Spleen (tissue), 11 donors: Measurements from ENCODE around the gene BACE2. TPM values are rescaled to one million over a fixed set of nuclear protein-coding genes. Genes with fewer than 3 reads are reported as not detected.

Experiments
- DNase-seq: peaks from one replicate; pipeline ENCODE4 v3.0.0-alpha.2; 2020
- H3K27ac ChIP-seq, 8 donors: fragments of 200-600 bp; sonication (generic) in 7 of 8; 1 replicate in 4 of 8; 2 replicates in 4 of 8; pipeline versions ENCODE4 v1.5.0 to v1.8.0; 2016 to 2021; ENCODE audit warnings: inconsistent platforms in 4 of 8, mild to moderate bottlenecking in 4 of 8, moderate library complexity in 1 of 8
- H3K27me3 ChIP-seq, 7 donors: fragments of 200-600 bp; sonication (generic) in 6 of 7; replicated peaks in 1 of 7; 1 replicate in 4 of 7; 2 replicates in 3 of 7; pipeline versions ENCODE4 v1.5.0 to v1.8.0; 2016 to 2021; ENCODE audit warnings: inconsistent platforms in 3 of 7, mild to moderate bottlenecking in 1 of 7
- H3K36me3 ChIP-seq, 6 donors: fragments of 200-600 bp; sonication (generic) in 5 of 6; 1 replicate in 4 of 6; 2 replicates in 2 of 6; pipeline versions ENCODE4 v1.5.0 to v1.8.0; 2016 to 2021; ENCODE audit warnings: inconsistent platforms in 2 of 6
- H3K4me1 ChIP-seq, 6 donors: fragments of 200-600 bp; sonication (generic) in 5 of 6; 1 replicate in 3 of 6; 2 replicates in 3 of 6; pipeline versions ENCODE4 v1.5.0 to v1.8.0; 2016 to 2021; ENCODE audit warnings: inconsistent platforms in 3 of 6
- H3K4me3 ChIP-seq, 8 donors: fragments of 200-600 bp; sonication (generic) in 7 of 8; 1 replicate in 4 of 8; 2 replicates in 4 of 8; pipeline versions ENCODE4 v1.5.0 to v1.8.0; 2016 to 2021; ENCODE audit warnings: inconsistent platforms in 4 of 8, mild to moderate bottlenecking in 4 of 8, moderate library complexity in 2 of 8
- H3K9me3 ChIP-seq, 8 donors: fragments of 200-600 bp; sonication (generic) in 7 of 8; 1 replicate in 4 of 8; 2 replicates in 4 of 8; pipeline versions ENCODE4 v1.5.0 to v1.8.0; 2016 to 2021; ENCODE audit warnings: inconsistent platforms in 4 of 8
- POLR2A ChIP-seq, 3 donors: fragments of 450-650 bp; IDR thresholded peaks; one replicate each; pipeline ENCODE4 v1.5.1; 2017; ENCODE audit warnings: antibody characterized with exemption in 3 of 3, mild to moderate bottlenecking in 1 of 3
- POLR2AphosphoS5 ChIP-seq, 3 donors: sonication (generic); formaldehyde crosslinking; IDR thresholded peaks; one replicate each; pipeline ENCODE4 v1.5.1; 2017; ENCODE audit warnings: antibody characterized with exemption in 3 of 3
- WGBS, 5 donors: extraction: QIAGEN DNeasy Blood & Tissue Kit in 3 of 5; methylation state at CpG; one replicate each; pipeline versions ENCODE4 v1.1.5 to v1.1.7; 2013 to 2018; 5-methylcytosine and 5-hydroxymethylcytosine counted together
- intact Hi-C: fragments of 100-400 bp; cut with DNase I; formaldehyde crosslinking; loops from one replicate; pipeline ENCODE4 v1.15.0; 2023; ENCODE audit warnings: low total_unique reads
- polyA plus RNA-seq, 3 donors: library from polyadenylated mRNA; stranded (reverse); fragments of 200-250 nt; gene quantifications; one replicate each; pipeline ENCODE4 v1.2.1, GENCODE V29; 2013
- total RNA-seq, 7 donors: library from RNA; depleted of rRNA in 3 of 7; stranded (reverse); fragments of >200 nt in 3 of 7; fragmentation: NEBNext Ultra II Directional in 4 of 7; extraction: Animal tissue kit (Norgen Biotek cat#: 25700) in 4 of 7; gene quantifications; one replicate each; pipeline versions ENCODE4 v1.1.0 to v1.2.1, GENCODE V29; 2016 to 2021
- TF ChIP-seq, protein P1 (sequence below), 11 experiments: fragments of 200-600 bp in 7 of 11; fragments of 450-650 bp in 4 of 11; sonication (generic) in 4 of 11; IDR thresholded peaks in 8 of 11; conservative IDR thresholded peaks in 3 of 11; 1 replicate in 7 of 11; 2 replicates in 4 of 11; pipeline versions ENCODE4 v1.4.0 to v1.8.0; 2016 to 2021; ENCODE audit warnings: antibody characterized with exemption in 11 of 11, inconsistent platforms in 4 of 11, mild to moderate bottlenecking in 1 of 11
- donor health status: healthy with polysubstance abuse.
- donor health status: DM: no; HTN: no; CAD: no; lungs with moderate emphysema.
- donor health status: DM: no; HTN: no; CAD: no.
- donor health status: Bipolar disorder and iron deficiency.
- donor health status: healthy.
- donor health status: DM: no; HTN: no; CAD: no.
- donor health status: DM: yes; HTN: yes; CAD: no.

Gene BACE2
- total and polyA plus RNA-seq, 10 donors, result 19.4 to 54.7 (median 47.1) TPM

DNA sequence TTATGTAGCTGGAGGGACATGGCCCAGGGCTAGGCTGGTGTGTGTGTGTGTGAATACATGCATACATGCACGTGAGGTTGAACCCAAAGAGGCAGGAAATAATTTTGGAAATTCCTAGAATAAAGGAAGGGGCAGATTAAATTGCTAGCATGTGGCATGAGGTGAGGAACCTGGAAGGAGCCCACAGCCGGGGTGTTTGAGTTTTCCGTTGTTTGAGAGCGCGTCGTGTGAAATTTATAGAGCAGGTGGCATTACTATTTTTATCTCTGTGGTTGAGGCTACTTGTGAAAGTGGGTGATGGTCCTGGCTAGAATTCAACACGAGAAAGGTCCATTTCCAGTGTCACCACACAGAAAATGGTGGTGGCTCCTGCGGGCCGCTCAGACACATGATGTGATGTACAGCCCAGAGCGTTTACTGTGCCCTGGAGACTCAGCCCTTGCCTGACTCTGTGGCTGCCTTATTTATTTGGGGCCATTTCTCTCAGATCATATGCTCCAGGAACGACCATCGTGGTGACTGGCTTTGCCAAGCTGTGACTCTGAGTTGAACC lies 48.0 kb downstream of the BACE2 start:
- H3K27ac ChIP-seq, result no peak overlapping the region
- H3K9me3 ChIP-seq, result no peaks in the 10 kb centered on the region
- peaks cover 0 to 11% (median 0%) of the 10 kb centered on the region in 6 donors for H3K36me3 ChIP-seq
- TF ChIP-seq, protein P1, sequence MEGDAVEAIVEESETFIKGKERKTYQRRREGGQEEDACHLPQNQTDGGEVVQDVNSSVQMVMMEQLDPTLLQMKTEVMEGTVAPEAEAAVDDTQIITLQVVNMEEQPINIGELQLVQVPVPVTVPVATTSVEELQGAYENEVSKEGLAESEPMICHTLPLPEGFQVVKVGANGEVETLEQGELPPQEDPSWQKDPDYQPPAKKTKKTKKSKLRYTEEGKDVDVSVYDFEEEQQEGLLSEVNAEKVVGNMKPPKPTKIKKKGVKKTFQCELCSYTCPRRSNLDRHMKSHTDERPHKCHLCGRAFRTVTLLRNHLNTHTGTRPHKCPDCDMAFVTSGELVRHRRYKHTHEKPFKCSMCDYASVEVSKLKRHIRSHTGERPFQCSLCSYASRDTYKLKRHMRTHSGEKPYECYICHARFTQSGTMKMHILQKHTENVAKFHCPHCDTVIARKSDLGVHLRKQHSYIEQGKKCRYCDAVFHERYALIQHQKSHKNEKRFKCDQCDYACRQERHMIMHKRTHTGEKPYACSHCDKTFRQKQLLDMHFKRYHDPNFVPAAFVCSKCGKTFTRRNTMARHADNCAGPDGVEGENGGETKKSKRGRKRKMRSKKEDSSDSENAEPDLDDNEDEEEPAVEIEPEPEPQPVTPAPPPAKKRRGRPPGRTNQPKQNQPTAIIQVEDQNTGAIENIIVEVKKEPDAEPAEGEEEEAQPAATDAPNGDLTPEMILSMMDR (IDR thresholded peaks at IDR 0.05 in 8 of 11, conservative IDR thresholded peaks at IDR 0.05 in 3 of 11), result no peak
- TF ChIP-seq POLR2A (IDR thresholded peaks at IDR 0.05) (no peak), POLR2AphosphoS5 (IDR thresholded peaks at IDR 0.05) (no peak)
- H3K4me3 ChIP-seq, result no peak overlapping the region
- intact Hi-C loops, result no loop called here
- H3K4me1 ChIP-seq, result peaks cover 0 to 10% (median 4%) of the 10 kb centered on the region in 6 donors
- WGBS, 5 donors, result 33 to 59% (median 43%) methylated on average over 12 of the region's 12 CpGs
- no peak for DNase-seq
- no peaks in the 10 kb centered on the region for H3K27me3 ChIP-seq

DNA sequence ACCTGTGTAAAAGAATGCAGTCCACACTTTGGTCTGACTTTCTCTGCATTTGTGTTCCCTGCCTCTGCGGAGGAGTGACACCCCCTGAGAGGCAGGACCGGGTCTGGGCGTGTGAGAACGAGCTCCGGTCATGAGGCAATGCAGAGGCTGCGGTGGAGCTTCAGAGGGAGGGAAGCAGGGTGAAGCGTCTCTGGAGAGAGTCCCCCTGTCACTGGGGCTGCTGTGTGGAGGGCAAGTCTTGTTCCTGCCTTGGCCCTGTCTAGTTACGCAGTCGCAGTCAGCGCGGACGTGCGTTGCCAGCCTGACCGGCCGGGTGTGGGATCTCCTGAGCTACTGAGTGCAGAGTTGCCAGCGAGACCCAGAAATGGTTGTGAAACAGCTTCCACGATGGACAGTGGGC lies 48.5 kb downstream of the BACE2 start:
- no peak for DNase-seq
- WGBS, 5 donors, result 80 to 93% (median 88%) methylated on average over 17 of the region's 17 CpGs
- intact Hi-C loops, result no loop called here
- no peak overlapping the region for H3K27ac ChIP-seq
- no peak overlapping the region for H3K4me3 ChIP-seq
- no peaks in the 10 kb centered on the region for H3K27me3 ChIP-seq
- TF ChIP-seq, protein P1 (IDR thresholded peaks at IDR 0.05 in 8 of 11, conservative IDR thresholded peaks at IDR 0.05 in 3 of 11), result no peak
- TF ChIP-seq POLR2A (IDR thresholded peaks at IDR 0.05) (no peak), POLR2AphosphoS5 (IDR thresholded peaks at IDR 0.05) (peak in 1 of 3 donors; percentile 15)
- no peaks in the 10 kb centered on the region for H3K9me3 ChIP-seq
- H3K36me3 ChIP-seq, result peaks cover 0 to 11% (median 0%) of the 10 kb centered on the region in 6 donors
- peaks cover 0 to 10% (median 4%) of the 10 kb centered on the region in 6 donors for H3K4me1 ChIP-seq

DNA sequence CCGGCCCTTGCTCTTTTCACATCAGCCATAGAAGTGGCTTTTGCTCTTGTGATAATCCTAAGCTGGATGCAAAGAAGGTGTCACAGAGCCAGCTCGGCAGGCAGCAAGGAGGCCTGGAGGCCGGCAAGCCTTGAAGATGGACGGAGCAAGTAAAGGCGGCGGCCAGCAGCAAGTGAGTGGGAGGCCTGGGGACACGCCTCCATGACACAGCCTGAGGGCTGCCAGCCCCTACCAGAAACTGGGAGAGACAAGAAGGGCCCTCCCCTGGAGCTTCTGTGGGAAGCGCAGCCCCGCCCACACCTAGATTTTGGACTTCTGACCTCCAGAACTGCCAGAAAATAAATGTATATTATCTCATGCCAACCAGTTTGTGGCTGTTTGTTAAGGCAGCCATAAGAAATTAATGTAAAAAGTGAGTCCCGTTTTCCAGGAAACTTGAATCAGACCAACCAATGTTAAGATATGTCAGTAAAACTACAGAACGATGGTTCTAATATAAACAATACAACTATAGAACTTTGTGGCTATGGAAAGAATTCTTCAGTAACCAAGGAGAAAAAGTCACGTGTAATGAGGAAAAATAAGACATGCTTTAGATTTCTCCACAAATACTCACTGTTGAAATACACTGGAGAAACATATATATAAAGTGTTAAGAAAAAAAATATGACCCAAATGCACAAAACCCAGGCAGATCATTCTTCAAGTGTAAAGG lies 49.9 kb downstream of the BACE2 start:
- no peak for DNase-seq
- peak overlapping the region in 1 of 8 donors; percentile 32 for H3K27ac ChIP-seq
- no peak overlapping the region for H3K4me3 ChIP-seq
- H3K4me1 ChIP-seq, result peaks cover 0 to 10% (median 4%) of the 10 kb centered on the region in 6 donors
- no peak for TF ChIP-seq POLR2A (IDR thresholded peaks at IDR 0.05)
- no peaks in the 10 kb centered on the region for H3K27me3 ChIP-seq
- H3K9me3 ChIP-seq, result no peaks in the 10 kb centered on the region
- peaks cover 0 to 4% (median 0%) of the 10 kb centered on the region in 6 donors for H3K36me3 ChIP-seq
- intact Hi-C loops, result no loop called here
- WGBS, 5 donors, result 79 to 90% (median 81%) methylated on average over 11 to 12 of the region's 12 CpGs

DNA sequence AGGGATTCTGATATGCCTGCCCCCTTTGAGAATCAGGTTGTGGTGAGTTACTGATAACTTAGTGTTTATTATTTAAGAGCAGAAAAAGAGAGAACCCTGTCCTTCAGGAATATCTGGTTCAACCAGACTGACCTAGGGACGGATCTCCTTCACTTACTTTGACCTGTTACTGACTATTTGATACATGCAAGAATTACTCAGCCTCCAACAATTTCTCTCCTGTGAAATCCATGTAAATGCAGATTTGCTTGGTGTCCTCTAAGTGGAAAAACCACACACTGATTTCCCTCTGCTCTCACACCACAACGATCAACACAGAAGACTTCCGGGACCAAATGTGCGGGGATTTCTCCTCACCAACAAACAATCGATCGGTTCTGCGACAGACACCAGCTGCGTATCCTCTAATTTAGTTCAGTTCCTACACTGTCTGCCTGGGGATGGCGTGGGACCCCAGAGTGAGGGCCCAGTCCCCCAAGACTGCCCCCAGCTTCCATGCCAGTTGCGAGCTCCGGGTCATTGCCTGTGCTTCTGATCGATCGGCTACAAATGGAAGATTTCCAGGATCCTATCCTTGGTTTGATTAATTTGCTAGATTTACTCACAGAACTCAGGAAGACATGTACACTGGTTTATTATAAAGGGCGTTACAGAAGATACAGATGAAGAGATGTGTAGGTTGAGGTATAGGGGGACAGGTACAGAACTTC lies 51.7 kb downstream of the BACE2 start:
- intact Hi-C loops, result no loop called here
- WGBS, 5 donors, result 92 to 96% (median 95%) methylated on average over 14 of the region's 14 CpGs
- Histone ChIP-seq H3K9me3 (no peaks in the 10 kb centered on the region), H3K27ac (no peak overlapping the region), H3K36me3 (no peaks in the 10 kb centered on the region), H3K4me3 (no peak overlapping the region), H3K27me3 (no peaks in the 10 kb centered on the region), H3K4me1 (peaks cover 0 to 10% (median 4%) of the 10 kb centered on the region in 6 donors)
- TF ChIP-seq POLR2A (IDR thresholded peaks at IDR 0.05) (no peak), POLR2AphosphoS5 (IDR thresholded peaks at IDR 0.05) (no peak)
- TF ChIP-seq, protein P1 (IDR thresholded peaks at IDR 0.05 in 8 of 11, conservative IDR thresholded peaks at IDR 0.05 in 3 of 11), result no peak
- no peak for DNase-seq
